ENCODE data around the gene SCIN.

GRCh38 chr7:12629816-12630512, 59.4 kb downstream of the SCIN start:
- TF ChIP-seq, protein P1, sequence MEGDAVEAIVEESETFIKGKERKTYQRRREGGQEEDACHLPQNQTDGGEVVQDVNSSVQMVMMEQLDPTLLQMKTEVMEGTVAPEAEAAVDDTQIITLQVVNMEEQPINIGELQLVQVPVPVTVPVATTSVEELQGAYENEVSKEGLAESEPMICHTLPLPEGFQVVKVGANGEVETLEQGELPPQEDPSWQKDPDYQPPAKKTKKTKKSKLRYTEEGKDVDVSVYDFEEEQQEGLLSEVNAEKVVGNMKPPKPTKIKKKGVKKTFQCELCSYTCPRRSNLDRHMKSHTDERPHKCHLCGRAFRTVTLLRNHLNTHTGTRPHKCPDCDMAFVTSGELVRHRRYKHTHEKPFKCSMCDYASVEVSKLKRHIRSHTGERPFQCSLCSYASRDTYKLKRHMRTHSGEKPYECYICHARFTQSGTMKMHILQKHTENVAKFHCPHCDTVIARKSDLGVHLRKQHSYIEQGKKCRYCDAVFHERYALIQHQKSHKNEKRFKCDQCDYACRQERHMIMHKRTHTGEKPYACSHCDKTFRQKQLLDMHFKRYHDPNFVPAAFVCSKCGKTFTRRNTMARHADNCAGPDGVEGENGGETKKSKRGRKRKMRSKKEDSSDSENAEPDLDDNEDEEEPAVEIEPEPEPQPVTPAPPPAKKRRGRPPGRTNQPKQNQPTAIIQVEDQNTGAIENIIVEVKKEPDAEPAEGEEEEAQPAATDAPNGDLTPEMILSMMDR (optimal IDR thresholded peaks at IDR 0.05 in 1 of 3, IDR thresholded peaks at IDR 0.05 in 1 of 3, conservative IDR thresholded peaks at IDR 0.05 in 1 of 3; ENCODE audit: extremely low read depth in 1 of 3, insufficient read depth in 2 of 3, low read length in 3 of 3): no peak
- TF ChIP-seq EZH2 (IDR thresholded peaks at IDR 0.05; ENCODE audit: low read length): no peak
